GM19099 (cell line): ENCODE data around the gene EMID1.
A peak's percentile ranks its signal among the peaks of the same experiment; 100 is the strongest.

ENCODE experiments used
- POLR2A ChIP-seq: IDR thresholded peaks from 3 replicates; pipeline ENCODE4 v1.6.1; 2011; ENCODE audit warnings: low read depth; ENCODE audit not compliant: insufficient read length; ENCODE audit errors: extremely low read depth

Gene EMID1

DNA sequence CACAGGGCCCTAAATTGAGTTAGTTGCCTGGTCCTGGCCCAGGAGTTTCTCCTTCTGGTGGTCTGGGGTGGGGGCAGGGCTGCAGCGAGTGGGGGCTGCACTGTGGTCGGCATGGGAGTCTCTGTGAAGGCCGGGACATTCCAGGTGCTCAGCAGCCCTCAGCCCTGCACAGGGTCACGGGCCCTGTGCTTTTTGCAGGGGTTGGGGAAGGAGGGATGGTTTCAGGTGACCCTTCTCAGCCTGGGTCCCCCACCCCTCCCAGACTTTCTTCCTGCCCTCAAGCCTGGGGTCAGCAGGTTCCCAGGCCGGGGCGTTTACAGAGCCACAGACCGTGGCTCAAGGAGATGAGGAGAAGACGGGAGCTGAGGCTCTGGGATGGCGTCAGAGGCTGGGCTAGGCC, 7.8 kb downstream of the EMID1 start:
- no peak for TF ChIP-seq POLR2A

DNA sequence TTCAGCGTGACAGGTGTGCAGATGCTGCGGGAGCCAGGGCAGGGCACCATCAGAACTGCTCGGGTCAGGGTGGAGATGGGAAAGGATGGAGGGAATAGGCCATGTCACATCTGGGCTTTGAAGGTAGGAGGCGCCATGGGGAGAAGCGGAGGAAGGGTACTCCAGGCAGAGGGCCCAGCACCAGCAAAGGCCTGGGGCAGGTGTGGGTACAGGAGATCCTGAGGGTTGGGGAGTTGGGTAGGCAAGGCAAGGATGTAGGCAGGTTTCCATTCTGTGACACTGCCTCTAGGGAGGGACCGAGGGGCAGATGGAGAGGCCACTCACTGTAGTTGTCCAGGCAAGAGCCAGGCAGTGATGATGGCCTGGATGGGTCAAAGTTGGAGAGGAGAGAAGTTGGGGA, 8.5 kb downstream of the EMID1 start:
- no peak for TF ChIP-seq POLR2A

DNA sequence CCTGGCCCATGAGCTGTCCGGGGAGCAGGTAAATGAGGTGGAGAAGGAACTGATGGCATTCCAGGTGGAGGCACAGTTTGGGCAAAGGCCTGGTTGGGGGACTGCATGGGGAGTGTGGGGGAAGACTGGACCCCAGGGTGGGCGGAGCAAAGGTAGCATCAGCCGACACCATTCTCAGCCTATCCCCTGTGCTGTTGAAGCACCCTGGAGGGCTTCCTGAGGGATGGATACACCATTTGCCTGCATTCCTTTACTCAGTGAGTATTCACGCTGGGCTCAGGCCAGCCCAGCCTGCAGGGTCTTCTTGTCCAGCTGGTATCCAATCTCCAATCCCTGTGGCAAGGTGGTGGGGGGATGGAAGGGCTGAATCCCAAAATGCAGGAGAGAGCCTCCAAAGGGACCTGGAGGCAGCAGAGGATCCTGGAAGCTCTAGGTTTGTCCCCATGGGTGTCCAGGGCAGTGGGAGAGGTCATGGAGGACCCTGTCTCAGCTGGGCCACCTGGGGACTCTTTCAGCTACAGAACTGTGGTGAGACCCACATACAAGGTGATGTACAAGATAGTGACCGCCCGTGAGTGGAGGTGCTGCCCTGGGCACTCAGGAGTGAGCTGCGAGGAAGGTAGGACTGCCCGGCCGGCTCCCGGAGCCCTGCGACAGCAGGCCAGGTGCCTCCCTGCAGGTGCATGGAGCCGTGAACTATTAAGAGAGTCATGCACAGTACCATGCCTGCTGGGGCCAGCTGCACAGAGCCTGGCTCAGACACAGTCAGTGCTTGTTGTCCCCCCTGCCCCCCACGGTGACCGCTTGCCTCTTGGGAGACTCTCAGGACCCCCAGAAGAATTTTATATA, 9.5 kb downstream of the EMID1 start:
- TF ChIP-seq POLR2A: no peak

DNA sequence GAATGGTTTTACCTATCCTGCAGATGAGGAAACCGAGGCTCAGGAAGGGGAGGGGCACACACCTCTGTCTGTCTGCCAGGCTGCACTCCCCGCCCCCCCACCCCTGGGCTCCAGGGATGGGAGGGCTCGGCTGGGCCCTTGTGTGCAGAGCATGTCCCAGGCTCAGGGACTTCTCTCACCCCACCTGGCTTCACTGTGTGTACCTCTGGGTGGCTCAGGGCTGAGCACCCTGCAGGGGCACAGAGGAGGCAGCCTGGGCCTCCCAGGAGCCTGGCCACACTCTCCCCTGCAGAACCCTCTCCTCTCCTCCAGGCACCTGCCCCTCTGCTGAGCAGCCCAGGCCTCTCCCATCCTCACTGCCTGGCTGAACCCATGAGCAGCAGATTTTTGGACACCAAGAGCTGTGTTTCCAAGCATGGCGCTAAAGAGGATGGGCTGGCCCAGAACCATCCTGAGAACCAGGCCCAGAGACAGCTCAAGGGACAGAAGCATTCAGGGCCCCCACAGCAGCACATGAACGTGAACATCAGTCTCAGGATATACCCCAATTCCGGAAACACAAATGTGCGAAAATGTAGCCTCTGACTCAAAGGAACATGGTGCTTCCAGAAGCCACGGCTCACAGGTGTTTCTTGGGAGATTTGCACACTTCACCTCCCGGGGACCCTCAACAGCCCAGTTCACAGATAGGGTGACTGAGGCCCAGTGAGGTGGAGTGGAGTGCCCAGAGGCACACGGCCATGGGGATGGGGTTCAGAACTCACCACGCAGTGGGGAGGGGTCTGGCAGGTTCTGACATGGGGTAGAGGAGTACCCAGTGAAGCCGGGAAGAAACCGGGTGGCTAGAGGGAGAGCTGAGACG, 10.5 kb downstream of the EMID1 start:
- TF ChIP-seq POLR2A: no peak

DNA sequence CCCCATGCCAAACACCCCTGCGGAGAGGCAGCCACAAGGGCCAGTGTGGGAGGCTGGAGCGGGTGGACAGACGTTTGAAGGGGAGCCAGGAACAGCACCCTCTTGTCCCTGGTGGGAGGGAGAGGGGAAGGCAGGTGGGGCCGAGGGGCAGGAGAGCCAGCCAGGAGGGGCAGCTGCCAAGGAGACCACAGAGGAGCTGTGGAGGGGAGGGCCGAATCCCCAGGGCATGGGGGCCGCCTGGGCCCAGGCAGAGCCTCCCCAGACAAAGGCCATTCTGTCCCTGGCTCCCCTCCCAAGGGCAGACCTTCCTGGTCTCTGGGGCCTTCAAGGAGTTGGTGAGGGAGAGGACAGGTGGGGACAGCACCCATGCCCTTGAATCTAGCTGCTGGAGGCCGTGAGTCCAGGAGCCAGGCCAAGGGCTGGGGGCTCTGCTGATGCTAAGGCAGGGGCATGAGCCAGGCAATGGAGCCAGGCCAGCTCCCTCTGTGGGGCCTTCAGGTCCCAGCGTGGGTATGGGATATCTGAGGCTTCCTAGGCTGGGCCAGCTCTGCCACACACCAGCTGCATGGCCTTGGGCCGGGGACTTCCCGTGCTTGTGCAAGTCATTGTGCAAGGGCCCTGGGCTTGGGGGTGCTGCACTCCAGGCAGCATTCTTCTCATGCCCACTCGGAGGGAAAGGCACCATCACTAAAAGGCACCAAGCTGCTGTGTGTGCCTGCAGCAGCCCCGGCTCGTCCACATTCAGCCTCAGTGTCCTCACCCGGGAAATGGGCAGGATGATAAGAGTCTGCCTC, 11.4 kb downstream of the EMID1 start:
- no peak for TF ChIP-seq POLR2A

DNA sequence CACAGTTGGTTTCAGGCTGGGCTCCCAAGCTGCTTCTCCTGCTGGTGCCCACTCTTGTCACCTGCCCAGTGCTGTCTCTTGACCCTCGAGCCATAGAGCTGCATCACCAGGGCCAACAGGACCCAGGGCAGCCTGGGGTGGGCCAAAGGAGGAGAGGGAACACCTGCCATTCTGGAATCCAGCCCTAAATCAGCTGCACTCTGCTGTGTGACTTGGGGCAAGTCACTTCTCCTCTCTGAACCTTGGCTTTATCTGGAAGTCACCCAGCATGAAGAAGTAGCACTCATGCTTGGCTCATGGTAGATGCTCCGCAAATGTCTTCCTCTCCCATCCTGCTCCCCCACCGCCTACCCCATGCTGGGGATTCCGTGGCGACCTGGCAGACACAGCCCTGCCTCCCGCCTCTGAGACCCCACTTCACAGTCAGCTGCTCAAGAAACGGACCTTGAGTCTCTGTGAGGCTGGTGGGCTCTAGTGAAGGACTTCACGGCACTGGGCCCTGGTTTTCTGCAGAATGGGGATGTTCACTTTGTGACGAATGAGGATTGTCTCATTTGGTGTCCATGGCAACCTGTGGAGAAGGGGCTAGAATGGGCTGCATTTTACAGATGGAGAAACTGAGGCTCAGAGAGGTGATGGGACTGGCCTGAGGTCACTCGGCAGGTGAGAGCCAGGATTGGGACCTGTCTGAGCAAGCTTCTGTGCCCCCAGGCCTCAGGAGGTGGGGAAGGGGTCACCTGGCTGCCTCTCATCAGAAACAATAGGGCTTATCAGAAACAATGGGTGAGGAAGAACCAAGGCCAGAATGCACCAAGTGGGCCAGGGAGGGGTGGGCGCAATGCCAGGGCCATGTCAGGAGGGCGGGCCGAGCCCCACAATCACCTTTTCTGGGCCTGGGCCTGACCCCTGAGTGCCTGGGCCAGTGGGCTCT, 12.4 kb downstream of the EMID1 start:
- TF ChIP-seq POLR2A: no peak

DNA sequence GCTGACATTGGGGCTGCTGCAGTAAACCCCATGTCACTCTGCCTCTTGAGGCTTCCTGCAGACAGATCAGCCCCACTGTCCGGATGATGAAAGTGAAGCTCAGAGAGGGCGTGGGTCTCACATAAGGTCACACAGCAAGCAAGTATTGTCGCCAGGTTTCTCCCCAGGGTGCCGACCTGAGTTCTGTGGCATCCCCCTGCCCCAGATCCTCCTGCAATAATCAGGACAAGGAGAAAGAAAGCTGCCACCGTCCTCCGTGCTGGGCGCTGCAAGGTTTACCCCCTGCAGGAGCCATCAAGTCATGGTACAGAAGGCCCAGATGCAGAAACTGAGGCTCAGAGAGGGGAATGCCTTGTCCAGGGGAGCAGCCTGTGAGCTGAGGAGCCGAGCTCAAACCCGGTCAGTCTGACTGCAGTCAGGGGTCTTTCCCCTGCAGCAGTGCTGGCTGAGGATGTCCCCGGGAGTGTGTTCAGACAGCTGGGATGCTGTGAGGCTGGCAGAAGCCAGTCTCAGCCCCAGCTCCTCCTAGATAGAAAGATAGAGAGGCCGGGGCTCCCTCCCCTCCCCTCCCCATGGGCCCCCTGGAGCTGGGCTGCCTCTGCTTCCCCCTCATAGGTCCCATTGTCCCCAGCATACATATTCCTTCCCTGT, 13.2 kb downstream of the EMID1 start:
- TF ChIP-seq POLR2A: no peak

DNA sequence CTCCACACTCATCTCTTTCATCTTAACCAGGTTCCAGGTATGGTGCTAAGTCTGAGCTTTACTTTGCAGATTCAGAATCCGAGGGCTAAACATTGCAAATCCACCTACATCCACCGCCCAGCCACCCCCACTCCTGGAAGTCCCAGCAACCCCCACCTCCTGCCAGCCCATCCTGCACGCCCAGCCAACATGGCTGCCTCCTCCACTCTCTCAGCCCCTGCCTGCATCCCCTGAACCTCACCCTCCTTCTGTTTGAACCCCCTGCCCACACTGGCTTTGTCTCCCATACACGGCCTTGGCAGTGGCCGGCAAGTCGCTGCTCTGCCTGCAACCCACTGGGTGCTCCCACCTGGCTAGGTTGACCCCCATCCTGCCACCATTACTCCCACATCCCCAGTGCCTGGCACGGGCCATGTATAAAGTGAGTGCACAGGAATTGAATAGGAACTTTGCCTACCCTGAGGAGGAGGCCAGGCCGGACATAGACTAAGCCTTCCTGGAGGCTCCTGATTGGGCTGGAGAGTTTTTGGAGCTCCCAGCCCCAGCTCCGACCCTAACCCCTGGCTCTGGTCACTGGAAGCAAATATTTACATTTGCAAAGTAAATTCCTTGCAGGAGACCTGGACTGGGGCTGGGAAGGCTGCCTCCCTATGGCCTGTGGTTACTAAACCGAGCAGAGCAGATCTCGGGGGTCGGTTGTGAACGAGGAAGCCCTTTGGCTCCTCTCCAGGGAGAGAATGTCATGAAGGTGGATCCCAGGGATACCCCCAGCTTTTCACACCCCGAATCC, 14.4 kb downstream of the EMID1 start:
- TF ChIP-seq POLR2A: no peak

DNA sequence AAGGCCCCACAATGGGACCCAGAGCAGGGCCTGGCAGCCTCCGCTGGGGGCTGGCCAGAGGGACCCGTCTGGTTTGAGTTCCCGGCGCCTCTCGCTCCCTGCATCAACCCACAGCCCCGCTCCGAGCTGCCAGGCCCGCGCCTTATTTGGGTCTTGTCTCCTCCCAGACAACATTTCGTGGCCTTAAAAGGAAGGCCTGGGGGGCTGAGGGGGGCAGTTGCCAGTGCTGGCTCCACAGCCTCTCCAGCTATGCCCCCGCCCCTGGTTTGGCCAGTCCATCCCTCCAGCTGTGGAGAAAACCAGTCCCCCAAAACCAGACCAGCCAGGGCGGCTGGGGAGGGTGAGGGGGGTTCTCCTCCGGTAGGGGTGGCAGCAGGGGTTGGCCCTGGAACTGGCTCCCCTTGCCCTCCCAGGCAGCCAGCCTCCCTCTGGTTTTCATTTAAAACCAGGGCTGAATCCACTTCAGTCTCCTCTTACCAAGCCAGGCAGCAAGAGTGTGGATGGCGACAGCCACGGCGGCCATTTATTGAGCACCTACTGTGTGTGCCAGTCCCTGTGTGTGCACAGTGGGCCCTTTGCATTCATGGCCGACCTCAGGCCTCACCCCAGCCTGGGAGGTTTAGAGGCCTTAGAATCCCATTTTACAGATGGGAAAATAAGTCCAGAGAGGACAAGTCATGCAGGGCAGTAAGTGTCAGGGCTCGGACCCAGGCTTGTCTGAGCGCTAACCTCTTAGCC, 18.6 kb downstream of the EMID1 start:
- TF ChIP-seq POLR2A: no peak

DNA sequence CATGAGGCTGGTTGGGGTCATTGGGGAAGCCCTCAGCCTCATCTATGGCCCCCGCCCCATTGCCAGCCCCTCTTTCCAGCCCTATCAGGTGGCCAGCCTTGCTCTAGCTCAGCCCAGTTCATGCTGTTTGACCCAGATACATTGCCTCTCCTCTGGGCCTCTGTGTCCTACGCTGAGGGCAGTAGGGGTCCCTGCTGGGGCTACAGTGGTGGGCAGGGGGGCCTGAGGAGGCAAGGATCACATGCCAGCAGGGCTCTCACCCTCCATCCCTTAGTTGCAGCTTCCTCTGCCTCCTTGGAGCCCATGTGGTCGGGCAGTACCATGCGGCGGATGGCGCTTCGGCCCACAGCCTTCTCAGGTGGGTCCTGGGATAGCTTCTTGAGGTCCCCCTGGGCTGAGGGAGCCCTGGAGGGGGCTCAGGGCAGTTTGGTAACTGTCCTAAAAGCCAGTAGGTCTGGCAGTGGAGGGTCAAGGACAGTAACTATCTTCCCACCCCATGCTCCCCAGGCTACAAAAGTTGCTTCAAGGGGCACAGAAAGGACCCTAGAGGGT, 19.2 kb downstream of the EMID1 start:
- no peak for TF ChIP-seq POLR2A

DNA sequence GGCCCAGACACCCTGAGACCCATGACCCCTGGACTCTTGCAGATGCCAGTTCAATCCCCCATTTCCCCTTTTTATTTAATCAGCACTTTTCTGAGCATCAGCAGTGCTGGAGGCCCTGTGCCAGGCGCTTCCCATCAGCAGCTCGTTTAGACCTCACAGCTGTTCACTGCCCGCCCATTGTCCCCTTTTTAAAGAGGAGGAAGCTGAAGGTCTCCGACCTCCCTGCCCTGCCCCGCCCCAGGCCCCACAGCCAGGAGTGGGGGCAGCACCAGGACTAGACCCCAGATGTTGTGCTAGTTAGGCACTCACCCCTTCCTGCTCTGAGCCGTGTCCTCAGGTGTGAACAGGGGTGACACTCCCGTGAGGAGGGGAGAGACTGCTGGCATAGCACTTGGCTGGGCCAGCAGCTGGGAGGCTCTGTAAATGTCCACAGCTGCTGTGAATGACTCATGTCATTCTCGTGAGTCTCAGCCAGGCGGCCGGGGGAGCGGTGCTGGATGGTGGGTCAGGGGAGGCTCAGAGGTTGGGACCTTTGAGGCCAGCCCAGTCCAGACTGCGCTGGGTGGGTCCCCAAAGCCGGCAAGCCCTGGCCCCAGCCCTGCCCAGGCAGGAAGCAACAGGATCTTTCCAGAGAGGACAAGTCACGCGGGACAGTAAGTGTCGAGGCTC, 19.9 kb downstream of the EMID1 start:
- no peak for TF ChIP-seq POLR2A

DNA sequence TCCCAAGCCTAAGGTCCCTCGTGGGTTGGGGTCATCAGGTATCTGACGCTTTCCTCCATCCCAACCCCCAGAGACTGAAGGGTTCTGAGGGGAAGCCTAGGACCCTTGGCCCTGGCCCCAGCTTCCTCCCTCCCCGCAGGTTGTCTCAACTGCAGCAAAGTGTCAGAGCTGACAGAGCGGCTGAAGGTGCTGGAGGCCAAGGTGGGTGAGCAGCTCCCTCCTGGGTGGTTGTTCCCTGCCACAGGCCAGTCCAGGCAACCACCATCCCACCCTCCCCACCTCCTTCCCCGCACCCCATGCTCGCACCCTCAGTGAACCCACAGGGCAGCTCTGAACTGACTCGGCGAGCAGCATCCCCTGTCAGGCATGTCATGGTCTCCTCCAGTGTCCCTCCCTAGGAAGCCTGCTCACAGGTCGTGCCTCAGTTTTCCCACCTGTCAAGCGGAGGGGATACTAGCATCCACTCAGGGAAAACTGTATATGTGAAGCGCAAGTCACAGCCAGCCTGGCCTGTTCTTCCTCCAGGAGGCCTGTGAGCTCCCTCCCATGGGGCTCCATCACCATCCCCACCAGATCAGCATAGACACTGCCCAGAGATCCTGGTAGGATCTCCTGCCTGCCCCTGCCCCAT, 20.8 kb downstream of the EMID1 start:
- peak; percentile 12 for TF ChIP-seq POLR2A
